ENCODE results near the gene CCL1. TPM values are rescaled to one million over a fixed set of nuclear protein-coding genes. Genes with fewer than 3 reads are reported as not detected.
A peak's percentile ranks its signal among the peaks of the same experiment; 100 is the strongest.

Gene CCL1
- total RNA-seq, 1 experiment from 2014 or later = not detected

DNA sequence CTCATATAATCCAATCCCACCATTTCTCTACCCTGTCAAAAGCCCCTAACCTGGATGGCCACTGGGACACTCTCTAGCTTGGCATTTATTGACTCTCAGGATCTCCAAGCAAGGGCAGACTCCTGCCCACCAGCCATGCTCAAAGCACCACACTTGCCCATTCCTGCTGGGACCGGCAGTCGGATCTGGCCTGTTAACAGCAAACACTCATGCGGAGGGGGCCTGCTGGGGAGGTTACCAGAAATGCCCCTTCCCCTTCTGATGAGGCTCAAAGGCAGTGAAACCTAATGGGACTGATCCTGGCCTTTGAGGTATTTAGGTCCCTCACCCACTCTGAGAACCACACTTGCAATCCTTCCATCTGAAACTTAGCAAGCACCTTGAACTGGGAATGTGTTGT lies 6.5 kb upstream of the CCL1 start:
- H3K56ac ChIP-seq (ENCODE audit: insufficient read length, low read depth, low read length) = no peak overlapping the region
- H3K14ac ChIP-seq (ENCODE audit: insufficient read depth, low read length) = no peak overlapping the region
- H2BK120ac ChIP-seq (ENCODE audit: low read depth, low read length, poor library complexity, severe bottlenecking) = no peak overlapping the region
- H3K4me3 Mint-ChIP-seq = no peak overlapping the region; a peak in 1 of 5 replicates
- H2AK5ac ChIP-seq (ENCODE audit: insufficient read length, low read length) = no peak overlapping the region
- no peak overlapping the region for H3K23ac ChIP-seq (ENCODE audit: insufficient read length, low read depth, low read length)
- H3K4ac ChIP-seq (ENCODE audit: low read depth, low read length) = no peak overlapping the region
- no peak overlapping the region for H2AFZ ChIP-seq (ENCODE audit: low read length)
- no peak for TF ChIP-seq CTCF (conservative IDR thresholded peaks at IDR 0.05)
- no peaks in the 10 kb centered on the region for H3K27me3 ChIP-seq (ENCODE audit: insufficient read depth, low read length)
- H2BK15ac ChIP-seq (ENCODE audit: low read depth, low read length) = no peak overlapping the region
- H3K79me2 ChIP-seq (ENCODE audit: insufficient read depth, low read length) = no peaks in the 10 kb centered on the region
- H3K9ac ChIP-seq (ENCODE audit: extremely low read depth, insufficient read length, low read length) = no peak overlapping the region
- no peak overlapping the region for H3K18ac ChIP-seq (ENCODE audit: insufficient read length, low read depth, low read length)
- H3K9me3 Mint-ChIP-seq = no peaks in the 10 kb centered on the region
- H3K79me1 ChIP-seq (ENCODE audit: insufficient read depth, low read depth, low read length, poor library complexity, severe bottlenecking) = no peaks in the 10 kb centered on the region
- no CpG with 5 or more reads among the region's 3 CpGs for WGBS (ENCODE audit: extremely low coverage, insufficient read length, low lambda C conversion rate)
- H2BK12ac ChIP-seq (ENCODE audit: insufficient read length, low read depth, low read length) = no peak overlapping the region
- no peaks in the 10 kb centered on the region for H3K9me3 ChIP-seq (ENCODE audit: control insufficient read depth, low read depth, low read length)
- peaks cover 3% of the 10 kb centered on the region; the same call in 1 of the 2 replicates for H3K27me3 Mint-ChIP-seq (ENCODE audit: low read depth)
- peak; percentile 26 for DNase-seq
- no peaks in the 10 kb centered on the region for H3K36me3 Mint-ChIP-seq (ENCODE audit: insufficient read depth in 1 of 3, low read depth in 3 of 3)
- H2BK5ac ChIP-seq (ENCODE audit: insufficient read length, low read length) = no peak overlapping the region
- no peak overlapping the region for H4K8ac ChIP-seq (replicated peaks; ENCODE audit: insufficient read length, low read depth, low read length)
- H3K23me2 ChIP-seq (ENCODE audit: insufficient read length, low read depth, low read length, poor library complexity, severe bottlenecking) = no peaks in the 10 kb centered on the region
- H4K20me1 ChIP-seq (ENCODE audit: control insufficient read depth, insufficient read depth, insufficient read length) = no peaks in the 10 kb centered on the region
- H4K5ac ChIP-seq (ENCODE audit: insufficient read length, low read depth, low read length) = no peak overlapping the region
- H4K91ac ChIP-seq (ENCODE audit: insufficient read length, low read depth, low read length) = no peak overlapping the region
- H3K4me2 ChIP-seq (ENCODE audit: insufficient read depth, insufficient read length, low read length) = no peak overlapping the region
- H3K4me1 Mint-ChIP-seq = peaks cover 8 to 18% of the 10 kb centered on the region in 2 experiments; a peak in 3 of 4 replicates
- H3K27ac ChIP-seq (ENCODE audit: insufficient read length, low read depth, low read length) = no peak overlapping the region
- no peak overlapping the region for H2BK20ac ChIP-seq (ENCODE audit: low read depth, low read length, poor library complexity, severe bottlenecking)
- no peaks in the 10 kb centered on the region for H3K4me1 ChIP-seq (ENCODE audit: insufficient read depth, low read length)
- peak overlapping the region in 1 of 3 experiments; percentile 16; a peak in 1 of 7 replicates for H3K27ac Mint-ChIP-seq
- H3T11ph ChIP-seq (ENCODE audit: low read length) = no peak overlapping the region

Measured in H9 (cell line).